ENCODE results near the gene PRDM7.

PRDM7 gene

DNA sequence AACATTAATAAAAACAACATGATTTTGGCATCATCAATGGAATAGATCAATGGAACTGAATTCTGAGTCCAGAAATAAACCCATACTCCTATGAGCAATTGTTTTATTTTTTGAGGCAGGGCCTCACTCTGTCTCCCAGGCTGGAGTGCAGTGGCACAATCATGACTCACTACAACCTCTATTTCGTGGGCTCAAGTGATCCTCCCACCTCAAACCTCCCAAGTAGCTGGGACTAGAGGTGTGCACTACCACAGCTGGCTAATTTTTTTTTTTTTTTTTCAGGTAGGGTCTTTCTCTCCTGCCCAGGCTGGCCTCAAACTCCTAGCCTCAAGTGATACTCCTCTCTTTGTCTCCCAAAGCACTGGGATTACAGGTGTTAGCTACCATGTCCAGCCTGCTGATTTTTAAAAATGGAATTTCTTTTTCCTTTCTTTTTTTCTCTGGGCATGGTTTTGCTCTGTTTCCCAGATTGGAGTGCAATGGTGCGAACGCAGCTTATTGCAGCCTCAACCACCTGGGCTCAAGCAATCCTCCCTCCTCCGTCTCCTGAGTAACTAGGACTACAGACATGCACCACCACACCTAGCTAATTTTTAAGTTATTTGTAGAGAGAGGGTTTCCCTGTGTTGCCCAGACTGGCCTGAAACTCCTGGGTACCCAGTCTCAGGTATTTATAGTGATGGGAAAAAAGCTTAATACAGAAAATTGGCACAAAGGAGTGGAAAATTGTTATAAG, 7.3 kb upstream of the PRDM7 start:
- no peak overlapping the region for H3K4me3 ChIP-seq (ENCODE audit: low read length)
- no peak for DNase-seq (ENCODE audit: low read depth)
- TF ChIP-seq, protein P1, sequence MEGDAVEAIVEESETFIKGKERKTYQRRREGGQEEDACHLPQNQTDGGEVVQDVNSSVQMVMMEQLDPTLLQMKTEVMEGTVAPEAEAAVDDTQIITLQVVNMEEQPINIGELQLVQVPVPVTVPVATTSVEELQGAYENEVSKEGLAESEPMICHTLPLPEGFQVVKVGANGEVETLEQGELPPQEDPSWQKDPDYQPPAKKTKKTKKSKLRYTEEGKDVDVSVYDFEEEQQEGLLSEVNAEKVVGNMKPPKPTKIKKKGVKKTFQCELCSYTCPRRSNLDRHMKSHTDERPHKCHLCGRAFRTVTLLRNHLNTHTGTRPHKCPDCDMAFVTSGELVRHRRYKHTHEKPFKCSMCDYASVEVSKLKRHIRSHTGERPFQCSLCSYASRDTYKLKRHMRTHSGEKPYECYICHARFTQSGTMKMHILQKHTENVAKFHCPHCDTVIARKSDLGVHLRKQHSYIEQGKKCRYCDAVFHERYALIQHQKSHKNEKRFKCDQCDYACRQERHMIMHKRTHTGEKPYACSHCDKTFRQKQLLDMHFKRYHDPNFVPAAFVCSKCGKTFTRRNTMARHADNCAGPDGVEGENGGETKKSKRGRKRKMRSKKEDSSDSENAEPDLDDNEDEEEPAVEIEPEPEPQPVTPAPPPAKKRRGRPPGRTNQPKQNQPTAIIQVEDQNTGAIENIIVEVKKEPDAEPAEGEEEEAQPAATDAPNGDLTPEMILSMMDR (conservative IDR thresholded peaks at IDR 0.05; ENCODE audit: low read length), result no peak

DNA sequence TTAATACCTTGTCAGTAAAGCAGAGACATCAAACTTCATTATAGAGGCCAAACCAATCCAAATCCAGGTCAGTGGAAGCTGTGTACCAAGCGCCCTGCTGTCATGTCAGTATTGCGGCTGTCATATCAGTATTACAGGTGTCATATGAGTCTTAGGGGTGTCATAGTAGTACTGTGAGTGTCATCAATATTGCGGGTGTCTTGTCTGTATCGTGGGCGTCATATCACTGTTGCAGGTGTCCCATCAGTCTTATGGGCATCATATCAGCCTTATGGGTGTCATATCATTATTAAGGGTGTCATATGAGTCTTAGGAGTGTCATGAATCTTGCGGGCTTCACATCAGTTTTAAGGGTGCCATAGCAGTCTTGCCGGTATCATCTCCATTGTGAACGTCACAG, 6.0 kb upstream of the PRDM7 start:
- TF ChIP-seq, protein P1 (conservative IDR thresholded peaks at IDR 0.05; ENCODE audit: low read length), result no peak
- DNase-seq (ENCODE audit: low read depth), result no peak

DNA sequence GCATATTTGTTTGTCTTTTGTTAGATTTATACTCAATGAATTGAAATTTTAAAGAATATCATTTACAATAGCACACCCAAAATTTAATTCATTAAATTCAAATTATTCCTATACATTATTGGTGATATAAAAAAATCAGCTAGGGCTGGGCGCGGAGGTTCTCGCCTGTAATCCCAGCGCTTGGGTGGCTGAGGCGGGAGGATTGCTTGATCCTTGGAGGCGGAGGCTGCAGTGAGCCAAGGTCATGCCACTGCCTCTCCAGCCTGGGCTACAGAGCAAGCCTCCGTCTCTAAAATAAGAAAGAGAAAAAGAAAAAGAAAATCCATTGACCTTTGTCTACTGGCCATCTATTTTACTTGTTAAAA, 4.5 kb upstream of the PRDM7 start:
- TF ChIP-seq, protein P1 (conservative IDR thresholded peaks at IDR 0.05; ENCODE audit: low read length), result no peak
- no peak overlapping the region for H3K4me3 ChIP-seq (ENCODE audit: low read length)
- no peak for DNase-seq (ENCODE audit: low read depth)

More for the DNA sequence above, 6.0 kb upstream of the PRDM7 start:
- no peak overlapping the region for H3K4me3 ChIP-seq (ENCODE audit: low read length)

DNA sequence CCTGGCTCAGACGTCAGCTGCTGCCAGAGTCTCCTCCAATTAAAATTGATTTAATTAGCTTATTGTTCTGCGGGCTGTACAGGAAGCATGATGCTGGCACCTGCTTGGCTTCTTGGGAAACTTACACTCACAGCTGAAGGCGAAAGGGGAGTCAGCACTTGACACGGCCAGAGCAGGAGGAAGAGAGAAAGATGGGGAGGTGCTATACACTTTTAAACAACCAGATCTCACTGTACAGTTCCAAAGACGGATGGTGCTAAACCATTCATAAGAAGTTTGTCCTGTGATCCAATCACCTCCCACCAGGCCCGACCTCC, 1.4 kb upstream of the PRDM7 start:
- TF ChIP-seq, protein P1 (conservative IDR thresholded peaks at IDR 0.05; ENCODE audit: low read length), result no peak
- no peak overlapping the region for H3K4me3 ChIP-seq (ENCODE audit: low read length)
- no peak for DNase-seq (ENCODE audit: low read depth)

DNA sequence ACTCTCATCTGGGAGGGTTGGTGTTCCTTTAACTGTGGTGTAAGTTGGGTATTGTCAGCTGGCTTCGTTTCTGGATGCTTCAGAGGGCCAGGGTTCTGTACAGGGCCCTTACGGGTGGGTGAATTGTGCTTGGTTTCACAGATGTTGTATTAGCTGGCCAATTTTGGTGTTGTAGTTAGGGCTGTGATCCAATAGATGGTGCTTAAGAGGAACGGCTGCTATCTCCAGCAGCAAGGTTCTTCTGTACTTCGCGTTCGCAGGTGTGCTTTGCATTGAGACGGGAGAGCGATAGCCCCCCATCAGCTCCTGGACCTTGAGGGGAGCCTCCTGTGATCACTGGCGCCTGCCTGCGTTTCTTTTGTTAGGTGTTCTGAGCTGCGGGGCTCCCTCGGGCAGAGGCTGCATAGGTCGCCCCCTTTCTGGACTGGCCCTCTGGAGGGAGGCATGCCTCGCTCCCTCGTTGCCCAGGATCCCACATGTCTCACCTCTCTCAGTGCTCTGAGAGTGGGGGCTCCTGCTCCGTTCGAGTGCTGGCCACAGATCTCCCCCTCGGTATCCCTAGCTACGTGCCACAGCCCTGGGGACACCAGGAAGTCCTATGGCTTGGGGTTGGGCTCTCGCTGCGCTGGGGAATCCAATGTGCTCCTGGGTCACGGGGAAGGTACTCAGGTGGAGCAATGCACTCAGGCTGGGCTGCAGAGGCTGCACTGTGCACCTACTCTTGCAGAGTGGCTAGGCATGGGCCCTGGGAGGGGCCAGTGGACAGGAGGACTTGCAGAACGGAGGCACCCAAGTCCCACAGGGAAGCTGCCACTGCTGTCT, 837 bp upstream of the PRDM7 start:
- DNase-seq (ENCODE audit: low read depth), result peak; percentile 40
- peak overlapping the region; percentile 55 for H3K4me3 ChIP-seq (ENCODE audit: low read length)
- TF ChIP-seq, protein P1 (conservative IDR thresholded peaks at IDR 0.05; ENCODE audit: low read length), result peak; percentile 24; the same call in 1 of the 2 replicates

DNA sequence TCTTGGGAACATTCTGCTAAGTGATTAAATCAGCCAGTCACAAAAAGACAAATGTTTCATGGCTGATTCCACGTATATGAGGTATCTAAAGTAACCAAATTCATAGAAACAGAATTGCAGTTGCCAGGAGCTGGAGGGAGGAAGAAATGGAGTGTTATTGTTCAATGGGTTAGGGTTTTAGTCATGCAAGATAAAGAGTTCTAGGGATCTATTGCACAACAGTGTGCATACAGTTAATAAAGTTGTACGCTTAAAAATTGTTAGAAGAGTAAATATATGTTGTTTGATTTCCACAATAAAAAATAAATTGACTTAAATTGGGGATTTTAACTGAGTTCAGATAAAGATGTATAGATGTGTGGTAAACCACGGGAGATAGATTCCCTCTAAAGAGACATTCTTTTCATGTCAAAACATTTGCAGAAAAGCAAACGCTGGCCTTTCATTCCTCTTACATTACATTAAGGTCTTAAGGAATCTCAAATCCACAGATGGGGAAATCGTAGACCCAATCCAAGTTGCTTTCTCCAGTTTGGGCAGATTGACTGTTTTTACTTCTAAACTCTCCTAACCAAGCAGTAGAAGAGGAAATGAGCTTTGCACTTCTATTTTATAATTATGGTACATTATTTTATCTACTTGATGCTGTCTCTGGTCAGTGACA, 4.6 kb downstream of the PRDM7 start:
- DNase-seq (ENCODE audit: low read depth), result no peak
- H3K4me3 ChIP-seq (ENCODE audit: low read length), result no peak overlapping the region
- TF ChIP-seq, protein P1 (conservative IDR thresholded peaks at IDR 0.05; ENCODE audit: low read length), result no peak
